ENCODE data around the gene PPP2R5E. TPM values are rescaled to one million over a fixed set of nuclear protein-coding genes. Genes with fewer than 3 reads are reported as not detected.

The PPP2R5E gene
- total RNA-seq, 1 donor: 31.7 TPM

DNA sequence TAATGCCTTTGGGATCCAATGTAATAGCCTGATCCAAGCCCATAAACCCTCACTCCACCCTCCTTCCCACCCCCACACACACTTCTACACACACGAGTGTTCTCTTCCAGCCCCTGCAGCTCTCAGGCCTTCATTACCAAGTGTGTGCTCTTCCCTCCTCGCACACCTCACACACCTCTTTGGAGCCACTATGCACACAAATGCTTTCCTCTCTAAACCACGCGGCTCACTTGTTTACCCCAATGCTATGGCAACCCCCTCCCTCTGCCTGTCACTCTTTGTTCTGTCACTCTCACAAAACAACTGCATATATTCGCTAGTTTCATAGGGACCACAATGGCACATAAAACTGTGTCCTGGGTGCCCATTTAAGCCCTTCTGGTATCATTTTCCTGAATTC, 35.1 kb downstream of the PPP2R5E start:
- H3K4me3 ChIP-seq (ENCODE audit: low read depth, low read length): no peak overlapping the region
- DNase-seq (ENCODE audit: low read depth): no peak
- TF ChIP-seq, protein P1, sequence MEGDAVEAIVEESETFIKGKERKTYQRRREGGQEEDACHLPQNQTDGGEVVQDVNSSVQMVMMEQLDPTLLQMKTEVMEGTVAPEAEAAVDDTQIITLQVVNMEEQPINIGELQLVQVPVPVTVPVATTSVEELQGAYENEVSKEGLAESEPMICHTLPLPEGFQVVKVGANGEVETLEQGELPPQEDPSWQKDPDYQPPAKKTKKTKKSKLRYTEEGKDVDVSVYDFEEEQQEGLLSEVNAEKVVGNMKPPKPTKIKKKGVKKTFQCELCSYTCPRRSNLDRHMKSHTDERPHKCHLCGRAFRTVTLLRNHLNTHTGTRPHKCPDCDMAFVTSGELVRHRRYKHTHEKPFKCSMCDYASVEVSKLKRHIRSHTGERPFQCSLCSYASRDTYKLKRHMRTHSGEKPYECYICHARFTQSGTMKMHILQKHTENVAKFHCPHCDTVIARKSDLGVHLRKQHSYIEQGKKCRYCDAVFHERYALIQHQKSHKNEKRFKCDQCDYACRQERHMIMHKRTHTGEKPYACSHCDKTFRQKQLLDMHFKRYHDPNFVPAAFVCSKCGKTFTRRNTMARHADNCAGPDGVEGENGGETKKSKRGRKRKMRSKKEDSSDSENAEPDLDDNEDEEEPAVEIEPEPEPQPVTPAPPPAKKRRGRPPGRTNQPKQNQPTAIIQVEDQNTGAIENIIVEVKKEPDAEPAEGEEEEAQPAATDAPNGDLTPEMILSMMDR (IDR thresholded peaks at IDR 0.05; ENCODE audit: insufficient read depth, low read length): no peak

DNA sequence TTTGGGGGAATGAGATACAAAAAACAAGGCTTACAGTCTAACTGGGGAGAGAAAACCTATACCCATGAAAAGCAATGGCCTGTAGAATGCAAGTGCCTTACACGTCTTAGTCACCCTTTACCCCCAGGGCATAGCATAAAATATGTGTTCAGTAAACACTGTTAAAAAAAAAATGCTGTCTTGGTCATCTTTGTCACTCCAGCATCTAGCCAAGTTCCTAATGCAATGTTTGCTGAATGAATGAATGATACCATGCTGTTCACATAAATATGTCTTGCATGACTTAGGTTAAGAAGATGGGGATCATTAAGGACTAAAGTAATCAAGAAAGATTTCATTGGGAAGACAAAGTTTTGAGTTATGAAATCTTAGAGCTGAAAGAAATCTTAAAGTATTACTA, 38.5 kb downstream of the PPP2R5E start:
- DNase-seq (ENCODE audit: low read depth): no peak

DNA sequence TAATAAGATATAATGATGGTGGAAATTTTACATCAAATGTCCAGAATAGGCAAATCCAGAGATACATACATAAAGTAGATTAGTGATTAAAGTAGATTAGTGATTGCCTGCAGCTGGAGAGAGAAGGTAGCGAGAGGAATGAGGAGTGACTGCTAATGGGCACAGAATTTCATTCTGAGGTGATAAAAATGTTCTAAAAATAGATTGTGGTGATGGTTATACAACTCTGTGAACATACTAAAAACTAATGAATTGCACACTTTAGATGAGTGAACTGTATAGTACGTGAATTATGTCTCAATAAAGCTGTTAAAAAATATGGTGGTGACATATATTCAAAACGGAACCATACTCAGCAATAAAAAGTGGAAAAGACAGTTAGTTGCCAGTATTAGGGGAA, 41.7 kb downstream of the PPP2R5E start:
- DNase-seq (ENCODE audit: low read depth): no peak

More for the DNA sequence above, 38.5 kb downstream of the PPP2R5E start:
- TF ChIP-seq, protein P1 (IDR thresholded peaks at IDR 0.05; ENCODE audit: insufficient read depth, low read length): no peak
- no peak overlapping the region for H3K4me3 ChIP-seq (ENCODE audit: low read depth, low read length)

DNA sequence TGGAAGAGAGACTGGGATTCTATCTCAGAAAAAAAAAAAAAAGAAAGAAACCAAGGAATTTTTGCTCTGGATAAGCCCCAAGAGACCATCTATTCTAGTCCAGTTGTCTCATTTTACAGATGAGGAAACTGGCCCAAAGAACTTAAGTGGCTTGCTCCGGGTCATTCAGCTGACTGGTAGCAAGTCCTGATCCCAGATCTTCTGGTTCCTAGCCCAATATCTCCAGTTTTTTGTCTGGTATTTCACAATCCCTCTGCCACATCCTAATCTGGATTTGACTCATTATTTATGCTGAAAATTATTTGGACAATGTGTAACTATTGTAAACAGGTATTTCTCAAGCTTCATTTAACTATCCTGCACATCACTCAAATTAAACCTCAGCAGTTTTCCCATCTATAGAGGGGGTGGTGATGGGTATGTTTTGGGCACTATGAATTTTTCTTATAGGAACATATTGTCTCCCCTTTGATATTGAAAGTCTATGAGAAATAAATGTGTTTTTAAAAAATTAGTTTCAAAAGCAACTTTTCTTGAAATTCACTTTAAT, 43.4 kb downstream of the PPP2R5E start:
- H3K4me3 ChIP-seq (ENCODE audit: low read depth, low read length): no peak overlapping the region
- peak; percentile 97 for DNase-seq (ENCODE audit: low read depth)
- TF ChIP-seq, protein P1 (IDR thresholded peaks at IDR 0.05; ENCODE audit: insufficient read depth, low read length): no peak

More for the DNA sequence above, 41.7 kb downstream of the PPP2R5E start:
- TF ChIP-seq, protein P1 (IDR thresholded peaks at IDR 0.05; ENCODE audit: insufficient read depth, low read length): no peak
- H3K4me3 ChIP-seq (ENCODE audit: low read depth, low read length): no peak overlapping the region

DNA sequence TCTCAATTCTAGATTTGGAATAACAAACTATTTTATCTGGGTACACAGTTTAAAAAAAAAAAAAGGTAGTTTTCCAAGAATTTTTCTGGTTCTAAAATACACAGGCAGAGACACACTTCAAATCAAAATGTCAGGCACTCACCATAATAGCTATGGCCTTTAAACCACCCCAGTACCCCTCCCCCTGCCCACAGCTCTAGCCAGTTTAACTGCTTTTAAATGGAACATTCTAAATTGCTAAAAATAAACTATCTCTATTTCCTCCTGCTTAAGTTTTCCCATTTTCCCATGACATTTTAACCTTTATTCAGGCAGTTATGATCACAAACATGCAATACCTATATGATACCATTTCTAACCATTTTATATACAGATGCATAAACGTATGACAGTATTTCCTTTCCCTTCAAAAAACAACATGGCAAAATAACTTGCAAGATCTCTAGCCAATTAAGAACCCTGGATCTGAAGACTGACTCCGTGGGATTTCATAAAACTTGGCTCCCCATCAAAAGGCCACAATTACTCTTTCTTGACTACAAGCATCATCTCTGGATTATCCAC, 46.3 kb downstream of the PPP2R5E start:
- no peak for DNase-seq (ENCODE audit: low read depth)
- no peak overlapping the region for H3K4me3 ChIP-seq (ENCODE audit: low read depth, low read length)

DNA sequence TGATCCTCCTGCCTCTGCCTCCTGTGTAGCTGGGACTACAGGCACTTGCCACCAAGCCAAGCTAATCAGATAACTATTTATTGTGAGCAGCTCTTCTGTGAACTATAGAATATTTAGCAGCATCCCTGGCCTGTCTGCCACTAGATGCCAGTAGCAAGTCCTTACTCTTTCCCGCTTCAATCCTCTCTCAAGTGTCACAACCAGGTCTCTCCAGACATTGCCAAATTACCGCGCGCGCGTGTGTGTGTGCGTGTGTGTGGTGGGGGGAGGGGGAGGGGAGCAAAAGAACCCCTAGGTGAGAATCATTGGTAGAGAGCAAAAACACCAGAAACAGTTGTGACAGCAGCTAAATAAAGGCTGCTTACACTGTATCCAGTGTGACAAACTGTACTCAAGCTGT, 49.9 kb downstream of the PPP2R5E start:
- no peak for DNase-seq (ENCODE audit: low read depth)
- TF ChIP-seq, protein P1 (IDR thresholded peaks at IDR 0.05; ENCODE audit: insufficient read depth, low read length): no peak
- no peak overlapping the region for H3K4me3 ChIP-seq (ENCODE audit: low read depth, low read length)

More for the DNA sequence above, 46.3 kb downstream of the PPP2R5E start:
- TF ChIP-seq, protein P1 (IDR thresholded peaks at IDR 0.05; ENCODE audit: insufficient read depth, low read length): no peak

DNA sequence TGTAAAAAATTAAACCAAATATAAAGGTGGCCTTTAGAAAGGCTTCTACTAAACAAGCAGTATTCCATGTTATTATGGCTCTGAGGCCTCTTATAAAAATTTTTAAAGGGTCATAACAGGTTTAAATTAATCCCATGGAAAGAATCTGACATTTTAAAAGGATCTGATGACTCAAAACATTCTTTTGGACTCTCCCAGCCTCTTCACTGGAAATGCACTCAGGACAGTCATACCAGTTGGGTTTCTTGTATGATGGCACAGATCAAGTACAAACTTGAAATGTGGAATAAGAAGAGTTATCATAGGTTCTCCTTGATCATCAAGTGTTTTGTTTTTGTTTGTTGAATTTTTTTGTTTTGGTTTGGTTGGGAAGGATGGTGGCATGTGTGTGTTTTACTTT, 50.8 kb downstream of the PPP2R5E start:
- DNase-seq (ENCODE audit: low read depth): peak; percentile 71
- TF ChIP-seq, protein P1 (IDR thresholded peaks at IDR 0.05; ENCODE audit: insufficient read depth, low read length): no peak
- no peak overlapping the region for H3K4me3 ChIP-seq (ENCODE audit: low read depth, low read length)
